Placental epithelial cell (primary cell): ENCODE data around the gene BAIAP2L2. TPM values are rescaled to one million over a fixed set of nuclear protein-coding genes. Genes with fewer than 3 reads are reported as not detected.

ENCODE experiments used
- total RNA-seq: library from RNA; depleted of rRNA; stranded (reverse); fragments of >200 nt; gene quantifications from 2 replicates; pipeline ENCODE4 v1.2.3, GENCODE V29; 2012

The BAIAP2L2 gene, protein sequence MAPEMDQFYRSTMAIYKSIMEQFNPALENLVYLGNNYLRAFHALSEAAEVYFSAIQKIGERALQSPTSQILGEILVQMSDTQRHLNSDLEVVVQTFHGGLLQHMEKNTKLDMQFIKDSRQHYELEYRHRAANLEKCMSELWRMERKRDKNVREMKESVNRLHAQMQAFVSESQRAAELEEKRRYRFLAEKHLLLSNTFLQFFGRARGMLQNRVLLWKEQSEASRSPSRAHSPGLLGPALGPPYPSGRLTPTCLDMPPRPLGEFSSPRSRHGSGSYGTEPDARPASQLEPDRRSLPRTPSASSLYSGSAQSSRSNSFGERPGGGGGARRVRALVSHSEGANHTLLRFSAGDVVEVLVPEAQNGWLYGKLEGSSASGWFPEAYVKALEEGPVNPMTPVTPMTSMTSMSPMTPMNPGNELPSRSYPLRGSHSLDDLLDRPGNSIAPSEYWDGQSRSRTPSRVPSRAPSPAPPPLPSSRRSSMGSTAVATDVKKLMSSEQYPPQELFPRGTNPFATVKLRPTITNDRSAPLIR
- under 0.01 TPM in 1 of 2 replicates, not detected in the other for total RNA-seq

DNA sequence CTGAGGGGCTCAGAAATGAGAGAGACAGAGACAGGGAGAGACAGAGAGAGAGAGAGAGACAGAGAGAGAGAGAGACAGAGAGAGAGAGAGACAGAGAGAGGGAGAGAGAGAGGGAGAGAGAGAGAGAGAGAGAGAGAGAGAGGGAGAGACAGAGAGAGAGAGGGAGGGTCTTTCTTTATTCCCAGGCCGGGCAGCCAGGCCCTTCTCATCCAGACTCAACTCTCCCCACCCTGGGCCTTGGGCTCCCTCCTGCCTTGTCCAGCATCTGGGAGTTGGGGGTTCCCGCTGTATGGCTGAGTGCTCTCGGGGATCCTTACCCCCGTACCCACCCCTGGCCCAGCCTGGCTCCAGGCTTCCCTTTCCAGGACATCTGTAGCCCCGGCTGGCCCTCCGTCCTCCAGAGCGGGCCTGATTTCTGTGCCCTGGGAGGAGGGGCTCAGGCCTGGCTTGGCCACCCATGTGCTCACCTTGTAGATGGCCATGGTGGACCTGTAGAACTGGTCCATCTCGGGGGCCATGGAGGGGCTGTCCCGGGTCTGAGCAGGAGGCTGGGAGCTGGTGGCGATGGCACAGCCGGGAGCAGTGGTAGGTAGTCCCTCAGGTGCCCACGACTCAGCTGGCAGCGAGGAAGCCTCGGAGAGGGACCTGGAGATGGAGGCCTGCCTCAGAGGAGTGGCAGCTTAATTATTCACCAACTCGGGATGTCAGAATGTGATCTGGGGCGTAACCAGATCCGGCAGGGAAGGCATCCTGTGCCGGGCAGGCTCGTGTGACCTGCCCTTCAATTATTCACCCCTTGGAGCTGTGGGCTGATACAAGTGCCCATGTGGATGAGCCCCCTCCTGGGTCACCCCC, at the start of gene BAIAP2L2:
Gene BAIAP2L2 (minus strand): TSS at position 677 of the 855 bp plus-strand sequence. CDS start 159 bp downstream, at position 518.

DNA sequence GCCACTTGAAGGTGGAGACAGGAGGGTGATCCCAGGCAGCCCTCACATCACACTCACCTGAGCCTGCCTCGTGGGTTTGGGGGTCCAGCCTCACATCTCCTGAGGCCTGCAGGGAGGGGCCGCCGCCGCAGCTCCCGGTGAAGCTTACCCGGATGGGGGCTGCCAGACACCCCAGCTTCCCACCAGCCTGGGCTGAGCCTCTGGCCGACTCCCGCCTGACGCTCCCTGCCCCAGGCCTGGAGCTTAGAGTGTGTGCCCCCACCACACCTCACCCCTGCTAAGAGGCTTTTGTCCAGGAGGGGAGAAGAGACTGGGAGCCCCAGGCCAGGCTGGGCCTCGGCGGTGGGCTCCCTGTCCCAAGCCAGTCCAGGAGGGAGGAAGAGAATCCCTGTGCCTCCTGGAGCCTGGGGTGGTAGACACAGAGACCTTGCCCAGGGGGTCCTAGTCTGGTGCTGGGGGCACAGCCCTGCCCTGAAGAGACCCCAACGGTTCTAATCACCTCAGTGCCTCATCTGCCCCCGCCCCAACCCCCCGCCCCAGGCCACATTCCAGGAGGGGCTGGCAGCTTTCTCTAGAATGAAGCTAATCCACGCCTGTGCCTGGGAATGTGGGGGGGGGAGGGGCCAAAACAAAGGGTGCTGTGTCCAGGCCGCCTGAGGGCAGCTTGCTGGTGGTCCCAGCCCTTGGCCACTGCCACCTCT, 26.4 kb downstream of the BAIAP2L2 start, which contains the start of gene SLC16A8:
Gene SLC16A8 (minus strand): TSS at position 254 of the 701 bp plus-strand sequence. CDS start 1,311 bp downstream, outside the sequence.

DNA sequence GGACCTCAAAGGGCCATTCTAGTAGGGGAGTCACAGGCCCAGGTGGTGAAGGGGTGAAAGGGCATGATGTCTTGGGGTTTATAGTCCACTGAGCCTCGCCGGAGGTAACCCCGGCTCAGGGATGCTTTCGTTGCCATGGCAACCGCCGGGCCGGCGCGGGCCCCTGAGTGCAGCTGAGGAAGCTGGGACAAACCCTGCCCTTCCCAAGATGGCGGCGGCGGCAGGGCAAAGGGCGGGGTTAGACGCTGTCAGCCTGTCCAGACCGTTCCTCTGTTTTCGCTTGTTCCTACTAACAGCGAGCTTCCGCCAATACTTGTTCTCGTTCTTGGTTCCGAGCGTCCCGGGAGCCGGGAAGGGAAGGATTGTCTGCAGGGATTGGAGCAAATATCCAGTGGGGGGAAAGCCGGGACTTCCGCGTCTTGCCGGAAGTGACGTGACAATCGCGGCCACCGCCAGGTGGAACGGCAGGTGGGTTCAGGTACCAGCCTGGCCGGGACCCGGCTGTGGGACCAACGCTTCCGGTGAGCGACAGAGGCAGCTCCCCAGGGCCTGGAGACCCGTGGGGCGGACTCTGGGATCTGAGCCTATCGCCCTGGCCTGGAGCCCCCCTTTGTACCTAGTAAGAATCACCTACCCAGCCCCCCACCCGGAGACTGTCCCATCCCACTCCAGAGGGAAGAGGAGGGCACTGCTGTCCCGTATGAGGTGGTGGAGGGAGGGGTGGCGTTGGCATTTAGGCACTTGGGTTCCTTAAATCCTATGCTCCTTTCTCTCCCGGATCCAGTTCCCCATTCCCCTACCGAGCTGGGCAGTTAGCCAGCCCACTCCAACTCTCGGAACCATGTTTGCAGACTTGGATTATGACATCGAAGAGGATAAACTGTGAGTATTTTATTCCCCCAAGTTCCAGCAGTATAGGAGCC, 53.3 kb downstream of the BAIAP2L2 start, which contains the start of gene PICK1:
Gene PICK1 (plus strand): TSS at position 436 of the 923 bp plus-strand sequence. CDS start 406 bp downstream, at position 842.

Other genes with a start within 250 kb of the BAIAP2L2 start
- 106 and 183 TPM in 2 replicates for gene MICALL1, start 204.4 kb downstream of the BAIAP2L2 start, total RNA-seq
- gene C22orf23, start 157.1 kb downstream of the BAIAP2L2 start, total RNA-seq: under 0.01 TPM in 1 of 2 replicates, not detected in the other
- gene POLR2F, start 157.0 kb downstream of the BAIAP2L2 start, total RNA-seq: 28.8 and 31.0 TPM in 2 replicates
- not detected in 2 replicates for gene SOX10, start 126.1 kb downstream of the BAIAP2L2 start, total RNA-seq
- 20.0 and 26.4 TPM in 2 replicates for gene PICK1, start 53.3 kb downstream of the BAIAP2L2 start, total RNA-seq
- 0.76 and 1.2 TPM in 2 replicates for gene SLC16A8, start 26.5 kb downstream of the BAIAP2L2 start, total RNA-seq
- 17.4 and 48.3 TPM in 2 replicates for gene PLA2G6, start 71.1 kb upstream of the BAIAP2L2 start, total RNA-seq
- gene MAFF, start 91.3 kb upstream of the BAIAP2L2 start, total RNA-seq: 6.7 and 8.2 TPM in 2 replicates
- gene TMEM184B, start 162.3 kb upstream of the BAIAP2L2 start, total RNA-seq: 27.5 and 81.4 TPM in 2 replicates
- gene CSNK1E, start 206.7 kb upstream of the BAIAP2L2 start, total RNA-seq: 111 and 139 TPM in 2 replicates